ENCODE measurements around the gene COL5A1. TPM values are rescaled to one million over a fixed set of nuclear protein-coding genes. Genes with fewer than 3 reads are reported as not detected.

The COL5A1 gene
- total RNA-seq, 4 donors from 2014 or later: 4.9 to 97.4 (median 11.9) TPM

DNA sequence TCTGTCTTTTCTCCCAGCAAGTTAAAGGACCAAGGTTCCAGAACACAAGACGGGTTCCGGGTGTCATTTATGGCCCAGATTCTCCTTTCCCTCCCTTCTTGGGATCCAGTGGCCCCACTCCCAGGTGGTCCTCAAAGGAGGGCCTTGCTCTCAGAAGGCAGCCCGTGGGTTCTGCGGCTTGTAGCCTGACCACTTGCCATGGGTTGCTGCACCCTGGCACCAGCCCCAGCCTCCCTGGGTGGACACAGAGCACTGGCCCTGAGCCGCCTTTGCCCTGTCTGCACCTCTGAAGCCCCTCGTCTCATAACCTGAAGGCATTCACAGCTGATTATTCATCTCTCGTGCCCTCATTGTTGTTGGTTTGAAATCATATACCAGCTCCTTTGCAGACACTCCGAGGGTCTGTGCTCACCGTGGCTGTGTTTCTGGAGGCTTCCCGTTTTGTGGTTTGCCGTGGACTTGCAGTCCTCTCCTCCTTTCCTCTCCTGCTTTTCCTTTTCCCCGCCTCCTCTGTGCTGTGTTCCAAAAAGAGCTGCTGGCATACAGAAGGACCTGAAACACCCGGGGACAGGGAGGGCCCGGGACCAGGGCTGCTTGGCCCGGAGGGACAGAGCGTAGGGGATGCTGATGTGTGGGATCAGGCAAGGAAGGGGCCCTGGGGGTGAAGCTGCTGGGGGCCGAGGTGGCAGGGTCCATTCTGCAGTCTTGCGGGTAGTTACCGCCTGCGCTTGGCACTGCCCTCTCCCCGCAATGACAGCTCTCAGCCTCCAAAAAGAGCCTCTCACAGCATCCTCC, 189.5 kb downstream of the COL5A1 start:
- no peak for DNase-seq
- Histone ChIP-seq H3K27me3 (no peaks in the 10 kb centered on the region), H3K36me3 (peaks cover 0 to 4% (median 0%) of the 10 kb centered on the region in 3 donors), H3K9me3 (no peaks in the 10 kb centered on the region), H3K27ac (no peak overlapping the region), H3K4me3 (no peak overlapping the region), H3K4me1 (no peaks in the 10 kb centered on the region)
- no peak for TF ChIP-seq POLR2A (IDR thresholded peaks at IDR 0.05)
- TF ChIP-seq, protein P1, sequence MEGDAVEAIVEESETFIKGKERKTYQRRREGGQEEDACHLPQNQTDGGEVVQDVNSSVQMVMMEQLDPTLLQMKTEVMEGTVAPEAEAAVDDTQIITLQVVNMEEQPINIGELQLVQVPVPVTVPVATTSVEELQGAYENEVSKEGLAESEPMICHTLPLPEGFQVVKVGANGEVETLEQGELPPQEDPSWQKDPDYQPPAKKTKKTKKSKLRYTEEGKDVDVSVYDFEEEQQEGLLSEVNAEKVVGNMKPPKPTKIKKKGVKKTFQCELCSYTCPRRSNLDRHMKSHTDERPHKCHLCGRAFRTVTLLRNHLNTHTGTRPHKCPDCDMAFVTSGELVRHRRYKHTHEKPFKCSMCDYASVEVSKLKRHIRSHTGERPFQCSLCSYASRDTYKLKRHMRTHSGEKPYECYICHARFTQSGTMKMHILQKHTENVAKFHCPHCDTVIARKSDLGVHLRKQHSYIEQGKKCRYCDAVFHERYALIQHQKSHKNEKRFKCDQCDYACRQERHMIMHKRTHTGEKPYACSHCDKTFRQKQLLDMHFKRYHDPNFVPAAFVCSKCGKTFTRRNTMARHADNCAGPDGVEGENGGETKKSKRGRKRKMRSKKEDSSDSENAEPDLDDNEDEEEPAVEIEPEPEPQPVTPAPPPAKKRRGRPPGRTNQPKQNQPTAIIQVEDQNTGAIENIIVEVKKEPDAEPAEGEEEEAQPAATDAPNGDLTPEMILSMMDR (IDR thresholded peaks at IDR 0.05): no peak

DNA sequence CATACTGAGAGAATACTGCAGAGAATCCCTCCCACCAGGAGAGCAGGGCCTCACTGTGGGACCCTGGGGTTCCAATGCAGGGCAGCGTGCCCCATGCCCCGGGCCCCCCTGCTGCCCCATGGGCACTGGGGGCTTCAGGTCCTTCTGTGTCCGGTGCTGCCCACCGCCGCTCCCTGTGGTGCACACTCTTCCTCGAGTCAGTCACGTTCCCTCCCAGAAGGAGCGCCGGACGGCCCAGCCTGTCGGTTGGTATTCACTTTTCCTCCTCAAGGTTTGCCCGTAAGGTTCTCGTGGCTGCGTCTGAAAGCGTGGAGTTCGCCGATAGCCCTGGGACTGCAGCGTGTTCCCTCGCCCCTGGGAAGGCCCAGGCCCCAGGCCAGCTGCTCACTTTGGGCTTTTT, 190.9 kb downstream of the COL5A1 start:
- Histone ChIP-seq H3K9me3 (no peaks in the 10 kb centered on the region), H3K4me3 (no peak overlapping the region), H3K36me3 (peaks cover 0 to 4% (median 0%) of the 10 kb centered on the region in 3 donors), H3K27me3 (no peaks in the 10 kb centered on the region), H3K4me1 (no peaks in the 10 kb centered on the region), H3K27ac (no peak overlapping the region)
- TF ChIP-seq POLR2A (IDR thresholded peaks at IDR 0.05): no peak
- TF ChIP-seq, protein P1 (IDR thresholded peaks at IDR 0.05): no peak
- no peak for DNase-seq

DNA sequence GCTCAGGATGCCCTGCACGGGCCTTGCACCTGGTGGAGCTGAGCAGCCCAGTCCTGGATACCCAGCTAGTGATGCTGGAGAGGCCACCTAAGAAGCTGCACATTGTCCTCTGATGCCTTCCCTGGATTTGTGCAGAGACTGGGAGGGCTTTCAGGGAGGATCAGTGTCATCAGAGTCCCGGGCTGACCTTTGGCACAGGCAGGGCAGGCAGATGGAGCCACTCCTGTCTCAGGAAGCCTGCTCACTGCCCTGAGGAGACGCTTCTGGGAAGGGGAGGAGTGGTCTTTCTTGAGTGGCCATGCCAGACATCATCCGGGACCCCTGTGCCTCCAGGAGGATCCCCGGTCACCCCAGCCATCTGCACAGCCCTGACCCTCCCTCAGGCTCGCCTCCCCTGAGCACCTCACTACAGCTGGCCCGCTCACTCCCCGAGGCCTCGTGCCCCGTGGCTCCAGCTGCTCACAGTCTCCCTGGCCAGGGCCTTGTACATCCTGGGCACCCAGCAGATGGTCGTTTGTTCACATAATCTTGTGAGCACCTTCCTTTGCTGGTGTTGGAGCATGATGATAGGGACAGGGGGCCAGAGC, 191.8 kb downstream of the COL5A1 start:
- H3K27ac ChIP-seq: no peak overlapping the region
- no peak overlapping the region for H3K4me3 ChIP-seq
- TF ChIP-seq, protein P1 (IDR thresholded peaks at IDR 0.05): no peak
- TF ChIP-seq POLR2A (IDR thresholded peaks at IDR 0.05): no peak
- H3K4me1 ChIP-seq: no peaks in the 10 kb centered on the region
- no peaks in the 10 kb centered on the region for H3K27me3 ChIP-seq
- peaks cover 0 to 4% (median 0%) of the 10 kb centered on the region in 3 donors for H3K36me3 ChIP-seq
- DNase-seq: no peak
- H3K9me3 ChIP-seq: no peaks in the 10 kb centered on the region

DNA sequence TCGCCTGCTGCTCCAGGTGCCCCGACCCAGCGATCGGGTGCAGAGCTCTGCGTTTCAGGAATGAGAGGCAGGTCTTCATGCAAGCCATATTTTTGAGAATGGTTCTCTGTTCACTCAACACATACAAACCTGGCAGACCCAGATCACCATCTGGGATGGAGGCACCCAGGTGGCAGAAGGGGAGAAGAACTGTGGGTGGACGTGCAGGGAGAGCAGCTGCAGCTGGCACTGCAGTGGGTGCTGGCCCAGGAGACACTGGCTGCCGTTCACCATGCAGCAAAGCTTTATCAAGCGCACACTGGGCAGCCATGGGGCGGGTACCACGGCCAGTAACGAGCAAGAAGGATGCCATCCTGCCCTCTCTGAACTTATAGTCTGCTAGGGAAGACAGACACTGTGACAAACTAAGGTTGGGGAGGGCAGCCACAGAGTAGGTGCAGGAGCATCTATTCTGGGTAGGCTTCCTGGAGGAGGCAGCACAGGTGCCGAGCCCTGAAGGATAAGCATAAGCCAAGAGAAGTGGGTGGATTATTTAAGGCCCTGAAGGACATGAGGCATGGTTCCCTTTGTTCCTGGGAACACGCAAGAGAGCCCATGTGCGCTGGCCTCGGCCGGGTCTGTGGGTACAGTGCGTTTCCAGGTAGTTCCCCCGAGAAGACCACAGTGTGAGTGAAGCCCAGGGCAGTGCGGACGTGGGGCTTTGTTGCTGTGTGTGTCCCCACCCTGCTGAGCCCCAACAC, 192.8 kb downstream of the COL5A1 start:
- DNase-seq: no peak
- no peaks in the 10 kb centered on the region for H3K4me1 ChIP-seq
- H3K27me3 ChIP-seq: no peaks in the 10 kb centered on the region
- H3K9me3 ChIP-seq: no peaks in the 10 kb centered on the region
- H3K36me3 ChIP-seq: peaks cover 0 to 4% (median 0%) of the 10 kb centered on the region in 3 donors
- no peak overlapping the region for H3K4me3 ChIP-seq
- TF ChIP-seq, protein P1 (IDR thresholded peaks at IDR 0.05): no peak
- TF ChIP-seq POLR2A (IDR thresholded peaks at IDR 0.05): no peak
- H3K27ac ChIP-seq: no peak overlapping the region

DNA sequence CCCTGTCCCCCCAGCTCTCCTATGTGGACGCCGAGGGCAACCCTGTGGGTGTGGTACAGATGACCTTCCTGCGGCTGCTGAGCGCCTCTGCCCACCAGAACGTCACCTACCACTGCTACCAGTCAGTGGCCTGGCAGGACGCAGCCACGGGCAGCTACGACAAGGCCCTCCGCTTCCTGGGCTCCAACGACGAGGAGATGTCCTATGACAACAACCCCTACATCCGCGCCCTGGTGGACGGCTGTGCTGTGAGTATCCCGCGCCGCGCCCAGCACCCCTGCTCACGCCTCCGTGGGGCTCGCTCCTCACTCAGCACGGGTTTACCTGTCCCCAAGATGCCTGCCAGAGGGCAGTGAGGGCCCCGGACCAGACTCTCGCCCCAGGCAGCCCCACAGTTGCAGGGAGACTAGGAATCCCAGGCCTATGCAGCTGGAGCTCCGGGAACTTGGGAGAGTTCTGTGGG, 193.4 kb downstream of the COL5A1 start:
- Histone ChIP-seq H3K27me3 (no peaks in the 10 kb centered on the region), H3K4me3 (no peak overlapping the region), H3K9me3 (no peaks in the 10 kb centered on the region), H3K4me1 (no peaks in the 10 kb centered on the region), H3K36me3 (peaks cover 0 to 4% (median 0%) of the 10 kb centered on the region in 3 donors), H3K27ac (no peak overlapping the region)
- no peak for DNase-seq
- TF ChIP-seq, protein P1 (IDR thresholded peaks at IDR 0.05): no peak
- TF ChIP-seq POLR2A (IDR thresholded peaks at IDR 0.05): no peak

Data from Peyer's patch (tissue), 4 donors.